Neural cell (in vitro differentiated cells): ENCODE data around the gene DOK1.

Experiments used
- CTCF ChIP-seq: fragments of 450-650 bp; IDR thresholded peaks from 2 replicates; pipeline ENCODE4 v1.5.1; 2014; ENCODE audit warnings: antibody characterized with exemption, mild to moderate bottlenecking, moderate library complexity; ENCODE audit not compliant: poor library complexity, severe bottlenecking
- RAD21 ChIP-seq: fragments of 450-650 bp; conservative IDR thresholded peaks from 2 replicates; pipeline ENCODE4 v1.6.1; 2014; ENCODE audit warnings: antibody characterized with exemption, mild to moderate bottlenecking, moderate library complexity
- REST ChIP-seq: IDR thresholded peaks from 2 replicates; pipeline ENCODE4 v1.6.1; 2012; ENCODE audit warnings: borderline replicate concordance
- TAF1 ChIP-seq: IDR thresholded peaks from 2 replicates; pipeline ENCODE4 v1.6.1; 2012; ENCODE audit warnings: low read depth

GRCh38 chr2:74536166-74536950, 18.2 kb upstream of the DOK1 start:
- TF ChIP-seq TAF1 (no peak), RAD21 (no peak), REST (no peak), CTCF (no peak)
